ENCODE results near the gene HARBI1. TPM values are rescaled to one million over a fixed set of nuclear protein-coding genes. Genes with fewer than 3 reads are reported as not detected.
A peak's percentile ranks its signal among the peaks of the same experiment; 100 is the strongest.
"Not testable (repeated sequence)": the region's sequence is repeated elsewhere in the genome, so short reads cannot be mapped to it uniquely, and the experiment has no call there.

Gene HARBI1
- total and polyA plus RNA-seq, 3 experiments from 2014 or later = 4.6 to 12.9 (median 5.3) TPM

DNA sequence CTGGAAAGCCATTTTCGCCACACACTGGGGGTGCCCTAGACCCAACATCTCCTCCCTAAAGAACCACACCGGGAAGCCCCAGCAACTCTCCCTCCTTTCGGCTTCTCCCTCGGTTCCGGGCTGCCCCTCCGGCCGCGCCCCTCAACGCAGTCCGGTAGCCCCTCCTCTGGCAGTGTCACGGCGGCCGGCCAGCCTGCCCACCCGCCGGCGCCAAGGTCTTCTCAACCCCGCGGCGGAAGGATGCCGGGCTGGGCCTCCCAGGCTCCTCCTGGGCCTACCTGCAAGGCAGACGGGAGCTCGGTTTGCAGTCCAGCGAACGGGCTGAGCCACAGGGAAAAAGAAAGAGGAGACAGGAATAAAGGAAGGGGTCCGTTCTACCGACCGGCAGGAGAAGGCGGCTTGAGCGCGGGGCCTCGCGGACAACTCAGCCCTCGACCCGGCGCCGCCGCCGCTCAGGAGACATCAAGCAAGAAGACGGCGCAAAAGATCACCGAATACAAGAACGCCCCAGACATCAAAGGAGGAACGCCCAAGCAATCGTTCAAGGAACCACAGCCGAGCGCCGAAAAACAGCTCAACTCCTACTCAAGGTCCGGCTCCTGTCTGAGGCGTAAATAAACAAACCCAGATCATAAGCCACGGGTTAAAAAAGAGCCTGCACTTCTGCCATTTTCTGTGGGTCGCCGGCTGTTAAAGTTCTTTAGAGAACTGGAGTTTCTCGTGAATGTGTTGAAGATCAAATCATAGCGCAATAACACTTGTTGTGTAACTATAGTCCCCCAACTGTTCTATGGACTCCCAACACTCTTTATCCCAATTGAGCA, 23.3 kb downstream of the HARBI1 start, which contains the start of gene AMBRA1:
AMBRA1 (minus strand) TSS at position 474 of the 824 bp plus-strand sequence. CDS start 45,643 bp downstream, outside the sequence.
- CTCF ChIA-PET = interaction anchor here (0.6 to 2.6 kb wide), 3 partner anchors 18 to 24 kb away, joined by 3 to 13 read pairs (median 8); partner anchors contain the start of genes ATG13 and HARBI1
- Mint-ChIP-seq H3K27ac (peak within 1 kb of the TSS; percentile 84 to 99 (median 96)), H3K4me3 (peak within 1 kb of the TSS; percentile 96 to 99 (median 98)), H3K27me3 (peaks cover 0 to 1% of the 10 kb centered on the region in 2 donors), H3K36me3 (peaks cover 0 to 16% (median 5%) of the 10 kb centered on the region in 3 donors), H3K4me1 (peaks cover 34 to 49% (median 49%) of the 10 kb centered on the region in 3 donors), H3K9me3 (no peaks in the 10 kb centered on the region)
- DNase-seq = peak; percentile 53 to 84 (median 75)
- H3K27me3 ChIP-seq (ENCODE audit: insufficient read depth, low read length, poor library complexity, severe bottlenecking) = no peaks in the 10 kb centered on the region
- POLR2A ChIA-PET = interaction anchor here (0.6 to 1.2 kb wide), 4 partner anchors 9 to 33 kb away, joined by 3 to 8 read pairs (median 6); no protein-coding TSS in a partner anchor
- peaks cover 3% of the 10 kb centered on the region for H3K36me3 ChIP-seq (ENCODE audit: insufficient read depth, low read length)
- peak within 1 kb of the TSS; percentile 90 for H3K4me3 ChIP-seq (ENCODE audit: low read length)
- no peaks in the 10 kb centered on the region for H3K9me3 ChIP-seq (ENCODE audit: low read length)
- H3K4me1 ChIP-seq (ENCODE audit: insufficient read depth, low read length) = peaks cover 41% of the 10 kb centered on the region
- H3K27ac ChIP-seq (ENCODE audit: low read depth, low read length) = peak within 1 kb of the TSS; percentile 71

DNA sequence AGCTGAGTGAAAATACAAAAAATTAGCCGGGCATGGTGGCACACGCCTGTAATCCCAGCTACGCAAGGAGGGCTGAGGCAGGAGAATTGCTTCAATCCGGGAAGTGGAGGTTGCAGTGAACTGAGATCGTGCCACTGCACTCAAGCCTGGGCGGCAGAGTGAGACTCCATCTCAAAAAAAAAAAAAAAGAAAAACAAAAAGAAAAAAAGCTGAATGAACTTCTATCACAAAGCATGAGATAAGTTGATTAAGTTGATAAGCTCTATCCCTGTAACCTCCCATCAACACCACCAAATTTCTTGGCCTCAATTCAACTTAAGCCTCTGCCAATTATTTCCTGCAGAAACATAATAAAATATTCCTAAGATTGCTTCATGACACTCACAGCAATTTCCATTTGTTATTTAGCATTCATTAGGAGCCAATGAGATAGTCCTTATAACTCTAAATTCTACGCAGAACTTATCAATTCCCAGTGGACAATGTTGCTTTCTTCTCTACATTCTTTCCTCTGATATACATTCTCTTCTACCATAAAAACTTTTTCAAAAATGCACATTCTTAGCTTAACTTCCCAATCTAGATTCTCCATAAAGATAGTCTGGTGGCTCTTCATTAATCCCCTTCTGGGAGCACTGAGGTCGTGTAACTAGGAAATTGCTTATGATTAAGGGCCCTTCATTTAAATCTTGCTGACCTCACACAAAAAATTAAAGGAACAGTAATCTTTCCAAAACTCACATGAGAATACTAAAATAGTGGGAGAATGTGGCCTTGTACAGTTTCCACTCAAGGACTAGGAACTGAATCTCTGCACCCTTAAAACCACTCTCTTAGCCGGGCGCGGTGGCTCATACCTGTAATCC, 26.1 kb downstream of the HARBI1 start:
- H3K36me3 Mint-ChIP-seq = peaks cover 0 to 26% (median 9%) of the 10 kb centered on the region in 3 donors
- ChIA-PET CTCF (interaction anchor here (1.6 kb wide), 1 partner anchor 27 kb away, joined by 6 read pairs; the partner anchor contains the start of gene ATG13), POLR2A (interaction anchor here (0.6 to 0.9 kb wide), 2 partner anchors 13 to 51 kb away, joined by 3 to 4 read pairs; no protein-coding TSS in a partner anchor)
- H3K4me1 ChIP-seq (ENCODE audit: insufficient read depth, low read length) = peaks cover 41% of the 10 kb centered on the region
- peak overlapping the region in 3 of 8 donors; percentile 2 to 55 (median 48) for H3K27ac Mint-ChIP-seq
- H3K36me3 ChIP-seq (ENCODE audit: insufficient read depth, low read length) = peaks cover 3% of the 10 kb centered on the region
- H3K27ac ChIP-seq (ENCODE audit: low read depth, low read length) = no peak overlapping the region
- H3K4me3 ChIP-seq (ENCODE audit: low read length) = no peak overlapping the region
- H3K4me3 Mint-ChIP-seq = peak overlapping the region; percentile 6 to 71 (median 32)
- peaks cover 40 to 72% (median 69%) of the 10 kb centered on the region in 3 donors for H3K4me1 Mint-ChIP-seq
- H3K9me3 ChIP-seq (ENCODE audit: low read length) = no peaks in the 10 kb centered on the region
- no peaks in the 10 kb centered on the region for H3K27me3 ChIP-seq (ENCODE audit: insufficient read depth, low read length, poor library complexity, severe bottlenecking)
- H3K27me3 Mint-ChIP-seq = peaks cover 0 to 1% of the 10 kb centered on the region in 2 donors
- no peaks in the 10 kb centered on the region for H3K9me3 Mint-ChIP-seq
- DNase-seq = no peak

DNA sequence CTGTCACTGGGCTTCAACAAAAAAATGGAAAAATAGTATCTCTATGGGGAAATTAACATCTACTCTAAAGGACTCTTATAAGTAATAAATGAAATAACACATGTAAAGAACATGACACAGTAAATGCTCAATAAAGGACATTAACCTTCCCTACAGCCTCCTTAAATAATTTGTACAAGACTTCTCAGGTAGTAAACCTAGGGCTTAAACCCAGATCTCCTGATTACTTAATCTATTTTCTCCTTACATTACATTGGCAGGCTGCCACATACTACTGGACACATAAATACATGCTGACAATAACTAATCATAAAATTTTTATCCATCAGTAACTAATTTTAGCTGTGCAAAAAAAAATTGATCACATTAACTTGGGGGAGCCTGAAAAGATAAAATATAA, 28.1 kb downstream of the HARBI1 start:
- Mint-ChIP-seq H3K4me1 (peaks cover 36 to 66% (median 63%) of the 10 kb centered on the region in 3 donors), H3K27me3 (no peaks in the 10 kb centered on the region), H3K4me3 (peak overlapping the region in 2 of 7 donors; percentile 22 to 68), H3K27ac (peak overlapping the region in 2 of 8 donors; percentile 37 to 54), H3K36me3 (peaks cover 0 to 24% (median 9%) of the 10 kb centered on the region in 3 donors), H3K9me3 (no peaks in the 10 kb centered on the region)
- peaks cover 33% of the 10 kb centered on the region for H3K4me1 ChIP-seq (ENCODE audit: insufficient read depth, low read length)
- CTCF ChIA-PET = no interaction called here
- no peak for DNase-seq
- H3K4me3 ChIP-seq (ENCODE audit: low read length) = no peak overlapping the region
- H3K9me3 ChIP-seq (ENCODE audit: low read length) = no peaks in the 10 kb centered on the region
- no peak overlapping the region for H3K27ac ChIP-seq (ENCODE audit: low read depth, low read length)
- peaks cover 3% of the 10 kb centered on the region for H3K36me3 ChIP-seq (ENCODE audit: insufficient read depth, low read length)
- POLR2A ChIA-PET = no interaction called here
- H3K27me3 ChIP-seq (ENCODE audit: insufficient read depth, low read length, poor library complexity, severe bottlenecking) = no peaks in the 10 kb centered on the region

DNA sequence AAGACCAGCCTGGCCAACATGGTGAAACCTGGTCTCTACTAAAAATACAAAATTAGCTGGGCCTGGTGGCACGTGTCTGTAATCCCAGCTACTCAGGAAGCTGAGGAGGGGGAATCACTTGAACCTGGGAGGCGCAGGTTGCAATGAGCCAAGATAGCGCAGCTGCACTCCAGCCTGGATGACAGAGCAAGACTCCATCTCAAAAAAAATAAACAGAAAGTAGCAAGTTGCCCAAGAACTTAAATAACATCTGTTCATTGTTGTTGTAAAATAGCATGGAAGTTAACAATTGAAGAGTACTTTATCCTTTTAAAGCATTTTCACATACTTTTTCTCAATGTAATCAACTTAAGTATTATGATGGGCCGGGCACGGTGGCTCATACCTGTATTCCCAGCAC, 28.9 kb downstream of the HARBI1 start:
- Histone ChIP-seq H3K9me3 (ENCODE audit: low read length) (no peaks in the 10 kb centered on the region), H3K4me1 (ENCODE audit: insufficient read depth, low read length) (peaks cover 30% of the 10 kb centered on the region), H3K36me3 (ENCODE audit: insufficient read depth, low read length) (peaks cover 3% of the 10 kb centered on the region), H3K27ac (ENCODE audit: low read depth, low read length) (no peak overlapping the region), H3K4me3 (ENCODE audit: low read length) (no peak overlapping the region), H3K27me3 (ENCODE audit: insufficient read depth, low read length, poor library complexity, severe bottlenecking) (no peaks in the 10 kb centered on the region)
- Mint-ChIP-seq H3K4me3 (no peak overlapping the region), H3K9me3 (no peaks in the 10 kb centered on the region), H3K36me3 (peaks cover 0 to 19% (median 9%) of the 10 kb centered on the region in 3 donors), H3K27me3 (no peaks in the 10 kb centered on the region), H3K27ac (peak overlapping the region in 2 of 8 donors; percentile 4 to 55), H3K4me1 (peaks cover 31 to 59% (median 56%) of the 10 kb centered on the region in 3 donors)
- DNase-seq = no peak
- ChIA-PET CTCF (no interaction called here), POLR2A (no interaction called here)

DNA sequence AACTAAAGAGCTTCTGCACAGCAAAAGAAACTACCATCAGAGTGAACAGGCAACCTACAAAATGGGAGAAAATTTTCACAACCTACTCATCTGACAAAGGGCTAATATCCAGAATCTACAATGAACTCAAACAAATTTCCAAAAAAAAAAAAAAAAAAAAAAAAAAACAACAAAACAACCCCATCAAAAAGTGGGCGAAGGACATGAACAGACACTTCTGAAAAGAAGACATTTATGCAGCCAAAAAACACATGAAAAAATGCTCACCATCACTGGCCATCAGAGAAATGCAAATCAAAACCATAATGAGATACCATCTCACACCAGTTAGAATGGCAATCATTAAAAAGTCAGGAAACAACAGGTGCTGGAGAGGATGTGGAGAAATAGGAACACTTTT, 33.5 kb downstream of the HARBI1 start:
- H3K27me3 Mint-ChIP-seq; H3K27ac Mint-ChIP-seq; H3K9me3 Mint-ChIP-seq; CTCF ChIA-PET; H3K9me3 ChIP-seq (ENCODE audit: low read length); H3K27me3 ChIP-seq (ENCODE audit: insufficient read depth, low read length, poor library complexity, severe bottlenecking); DNase-seq; H3K27ac ChIP-seq (ENCODE audit: low read depth, low read length); H3K4me3 Mint-ChIP-seq; H3K36me3 ChIP-seq (ENCODE audit: insufficient read depth, low read length); H3K4me1 ChIP-seq (ENCODE audit: insufficient read depth, low read length); H3K4me3 ChIP-seq (ENCODE audit: low read length): not testable (repeated sequence)
- peaks cover 30 to 55% (median 49%) of the 10 kb centered on the region in 3 donors for H3K4me1 Mint-ChIP-seq
- POLR2A ChIA-PET = interaction anchor here (0.7 kb wide), 1 partner anchor 515 kb away, joined by 4 read pairs; no protein-coding TSS in a partner anchor
- H3K36me3 Mint-ChIP-seq = peaks cover 5 to 28% (median 5%) of the 10 kb centered on the region in 3 donors

DNA sequence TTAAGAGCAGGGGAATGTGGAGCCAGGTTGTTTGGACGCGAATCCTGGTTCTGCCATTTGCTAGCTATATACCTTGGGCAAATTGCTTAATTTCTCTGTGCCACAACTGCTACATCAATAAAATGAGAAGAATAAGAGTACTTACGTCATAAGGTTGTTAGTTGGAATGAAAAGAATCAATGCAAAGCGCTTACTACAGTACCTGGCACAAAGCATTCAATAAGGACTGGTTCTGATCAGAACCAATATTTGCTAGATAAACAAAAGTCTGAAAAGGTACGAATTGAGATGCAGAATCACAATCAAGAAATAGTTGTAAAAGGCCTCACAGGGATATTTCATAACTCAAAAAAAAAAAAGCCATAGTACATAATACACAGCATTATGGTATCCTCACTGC, 34.4 kb downstream of the HARBI1 start:
- CTCF ChIA-PET = no interaction called here
- H3K9me3 Mint-ChIP-seq = peaks cover 0 to 2% (median 0%) of the 10 kb centered on the region in 5 donors
- H3K36me3 Mint-ChIP-seq = peaks cover 3 to 27% (median 5%) of the 10 kb centered on the region in 3 donors

DNA sequence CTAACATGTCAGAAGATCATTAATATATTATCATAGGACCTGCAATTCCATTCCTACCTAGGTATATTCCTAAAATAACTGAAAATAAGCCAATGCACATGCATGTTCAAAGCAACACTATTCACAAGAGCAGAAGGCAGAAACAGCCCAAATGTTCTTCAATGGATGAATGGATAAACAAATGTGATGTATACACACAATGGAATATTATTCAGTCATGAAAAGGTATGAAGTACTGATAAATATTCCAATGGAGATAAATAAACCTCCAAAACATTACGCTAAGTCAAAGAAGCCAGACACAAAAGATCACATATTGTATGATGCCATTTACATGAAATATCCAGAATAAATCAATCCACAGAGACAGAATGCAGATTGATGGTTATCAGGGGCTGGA, 40.0 kb downstream of the HARBI1 start:
- no peaks in the 10 kb centered on the region for H3K9me3 ChIP-seq (ENCODE audit: low read length)
- no peaks in the 10 kb centered on the region for H3K9me3 Mint-ChIP-seq
- peaks cover 36 to 57% (median 56%) of the 10 kb centered on the region in 3 donors for H3K4me1 Mint-ChIP-seq
- H3K27me3 ChIP-seq (ENCODE audit: insufficient read depth, low read length, poor library complexity, severe bottlenecking) = no peaks in the 10 kb centered on the region
- no peak for DNase-seq
- H3K36me3 ChIP-seq (ENCODE audit: insufficient read depth, low read length) = no peaks in the 10 kb centered on the region
- H3K27ac Mint-ChIP-seq = no peak overlapping the region
- ChIA-PET CTCF (no interaction called here), POLR2A (no interaction called here)
- H3K36me3 Mint-ChIP-seq = peaks cover 6 to 30% (median 9%) of the 10 kb centered on the region in 3 donors
- no peak overlapping the region for H3K27ac ChIP-seq (ENCODE audit: low read depth, low read length)
- no peak overlapping the region for H3K4me3 ChIP-seq (ENCODE audit: low read length)
- no peaks in the 10 kb centered on the region for H3K27me3 Mint-ChIP-seq
- no peak overlapping the region for H3K4me3 Mint-ChIP-seq
- no peaks in the 10 kb centered on the region for H3K4me1 ChIP-seq (ENCODE audit: insufficient read depth, low read length)

More for the DNA sequence above, 34.4 kb downstream of the HARBI1 start:
- Histone ChIP-seq H3K27me3 (ENCODE audit: insufficient read depth, low read length, poor library complexity, severe bottlenecking) (no peaks in the 10 kb centered on the region), H3K4me3 (ENCODE audit: low read length) (no peak overlapping the region), H3K36me3 (ENCODE audit: insufficient read depth, low read length) (no peaks in the 10 kb centered on the region), H3K27ac (ENCODE audit: low read depth, low read length) (no peak overlapping the region), H3K9me3 (ENCODE audit: low read length) (no peaks in the 10 kb centered on the region), H3K4me1 (ENCODE audit: insufficient read depth, low read length) (no peaks in the 10 kb centered on the region)
- POLR2A ChIA-PET = interaction anchor here (0.7 kb wide), 1 partner anchor 516 kb away, joined by 4 read pairs; no protein-coding TSS in a partner anchor
- no peak for DNase-seq
- H3K4me3 Mint-ChIP-seq = no peak overlapping the region
- H3K4me1 Mint-ChIP-seq = peaks cover 26 to 45% (median 44%) of the 10 kb centered on the region in 3 donors
- H3K27ac Mint-ChIP-seq = peak overlapping the region in 1 of 8 donors; percentile 13
- no peaks in the 10 kb centered on the region for H3K27me3 Mint-ChIP-seq
